Raji (cell line): ENCODE data around the gene USP33.

ENCODE experiments used
- POLR2A ChIP-seq: IDR thresholded peaks from 2 replicates; pipeline ENCODE4 v1.6.1; 2011; ENCODE audit warnings: low read depth, low read length, control low read depth; ENCODE audit not compliant: insufficient read depth

USP33 gene

GRCh38 chr1:77652970-77653516, 106.6 kb downstream of the USP33 start:
- TF ChIP-seq POLR2A = no peak

GRCh38 chr1:77652268-77652667, 107.4 kb downstream of the USP33 start:
- no peak for TF ChIP-seq POLR2A

DNA sequence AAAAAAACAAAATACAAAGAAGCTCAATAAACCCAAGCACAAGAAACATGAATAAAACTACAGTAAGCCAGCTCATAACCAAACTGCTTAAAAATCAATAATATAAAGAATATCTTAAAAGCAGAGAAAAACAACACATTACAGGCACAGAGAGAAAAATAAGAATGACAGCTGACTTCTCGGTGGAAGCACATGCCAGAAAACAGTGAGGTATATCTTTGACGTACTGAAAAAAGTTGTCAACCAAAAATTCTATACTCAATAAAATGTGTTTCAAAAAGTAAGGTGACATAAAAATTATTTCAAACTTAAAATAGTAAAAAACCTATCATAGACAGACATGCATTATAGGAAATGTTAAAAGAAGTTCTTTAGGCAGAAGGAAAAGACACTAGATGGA, 110.5 kb downstream of the USP33 start:
- no peak for TF ChIP-seq POLR2A
